Fibroblast of skin of back (primary cell): ENCODE data around the gene C22orf39.

Source experiments
- DNase-seq: peaks from one replicate; pipeline ENCODE4 v3.0.0-alpha.2; 2013

The C22orf39 gene

GRCh38 chr22:19398206-19398605 lies 49.3 kb downstream of the C22orf39 start:
- DNase-seq = peak; percentile 28

DNA sequence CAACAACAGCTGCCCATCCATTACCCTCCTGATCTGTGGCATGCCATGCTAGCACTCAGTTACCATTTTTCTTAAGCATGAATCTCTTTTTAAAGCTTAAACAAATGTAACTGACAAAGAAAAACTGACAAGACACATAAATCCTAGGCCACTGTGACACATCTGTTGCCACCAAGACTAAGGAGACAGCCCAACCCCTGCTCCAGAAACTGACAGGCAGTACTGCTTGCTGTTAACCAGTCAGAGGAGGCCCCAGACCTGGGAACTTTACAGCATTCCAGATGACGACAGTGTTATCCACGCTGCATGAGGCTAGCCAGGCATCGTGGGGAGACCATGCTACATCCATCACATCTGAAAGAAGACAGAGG lies 49.8 kb downstream of the C22orf39 start:
- DNase-seq = peak; percentile 11

- no peak for DNase-seq
Observed at GRCh38 chr22:19396934-19397733, 50.4 kb downstream of the C22orf39 start.

DNA sequence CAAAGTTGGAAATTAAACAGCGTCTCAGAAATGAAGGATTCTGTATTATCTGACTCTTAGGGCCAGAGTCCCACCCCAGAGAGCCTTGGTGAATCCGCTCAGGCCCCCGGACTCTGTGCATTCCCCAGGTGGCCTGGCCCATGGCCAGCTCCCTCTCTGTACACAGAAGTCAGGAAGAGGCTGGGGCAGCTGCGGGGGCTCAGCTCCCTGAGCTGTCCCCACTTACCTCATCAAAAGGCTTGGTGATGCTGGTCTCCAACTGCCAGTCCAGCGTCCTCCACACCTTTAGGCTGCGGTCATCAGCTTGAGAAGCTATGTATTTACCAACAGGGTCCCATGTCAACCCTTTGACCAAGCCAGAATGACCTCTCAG lies 51.0 kb downstream of the C22orf39 start:
- DNase-seq = no peak

GRCh38 chr22:19395276-19395675 lies 52.2 kb downstream of the C22orf39 start:
- no peak for DNase-seq

DNA sequence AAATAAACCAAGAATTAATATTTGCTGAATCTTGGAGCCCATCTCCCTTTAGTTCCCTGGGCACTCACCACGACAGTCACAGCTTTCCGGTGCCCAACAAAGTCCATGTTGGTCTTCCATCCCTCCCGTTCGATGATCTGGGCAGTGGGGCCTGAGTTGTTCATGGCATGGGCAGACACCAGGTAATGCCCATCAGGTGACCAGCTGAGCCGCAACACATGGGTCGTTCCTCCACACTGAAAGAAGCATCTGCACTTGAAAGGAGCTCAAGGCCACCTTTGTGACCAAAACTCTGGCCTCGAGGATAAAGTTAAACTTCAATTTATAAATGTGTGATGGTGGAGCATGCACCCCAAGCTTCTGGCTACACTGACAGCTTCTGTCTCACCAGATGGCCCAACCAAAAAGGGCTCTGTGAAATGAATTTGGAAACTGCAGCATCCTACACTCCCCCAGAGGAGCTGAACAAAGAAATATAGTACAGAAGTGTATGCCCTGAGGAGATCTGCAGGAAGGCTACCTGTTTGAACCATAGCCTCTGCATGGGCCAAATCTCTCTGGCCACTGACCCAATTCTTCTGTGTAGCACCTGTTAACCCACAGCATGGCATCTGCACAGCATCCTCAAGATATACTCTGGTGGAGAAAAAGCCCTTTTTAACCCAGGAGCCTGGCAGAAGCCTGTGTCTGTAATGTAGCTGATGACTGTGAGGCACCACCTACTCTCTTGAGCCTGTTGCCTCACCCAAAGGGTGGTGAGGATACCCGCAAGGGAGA lies 53.0 kb downstream of the C22orf39 start:
- DNase-seq = no peak

- DNase-seq = no peak
Observed at GRCh38 chr22:19393704-19394103, 53.8 kb downstream of the C22orf39 start.
